Progenitor cell of endocrine pancreas (in vitro differentiated cells): ENCODE data around the gene CTDNEP1. TPM values are rescaled to one million over a fixed set of nuclear protein-coding genes. Genes with fewer than 3 reads are reported as not detected.

Source experiments
- DNase-seq: peaks from one replicate; pipeline ENCODE4 v3.0.0; 2021; ENCODE audit warnings: low spot score; ENCODE audit not compliant: unreplicated experiment
- H3K27ac Mint-ChIP-seq: 2 replicates; pipeline ENCODE4 v1.8.0; 2021; ENCODE audit warnings: mild to moderate bottlenecking, moderate library complexity, mixed read lengths
- H3K27me3 Mint-ChIP-seq: 2 replicates; pipeline ENCODE4 v1.8.0; 2021; ENCODE audit warnings: mixed read lengths
- H3K36me3 Mint-ChIP-seq: 2 replicates; pipeline ENCODE4 v1.8.0; 2022; ENCODE audit warnings: mixed read lengths; ENCODE audit not compliant: insufficient read depth
- H3K4me1 Mint-ChIP-seq: 2 replicates; pipeline ENCODE4 v1.8.0; 2021; ENCODE audit warnings: low read depth, mixed read lengths
- H3K4me3 Mint-ChIP-seq: 2 replicates; pipeline ENCODE4 v1.8.0; 2021; ENCODE audit warnings: low read depth, mild to moderate bottlenecking, moderate library complexity, mixed read lengths
- H3K9me3 Mint-ChIP-seq: 2 replicates; pipeline ENCODE4 v1.8.0; 2021; ENCODE audit warnings: low read depth, mixed read lengths
- CTCF ChIP-seq: fragments of 200-600 bp; sonication (generic); IDR thresholded peaks from one replicate; pipeline ENCODE4 v1.5.0; 2021; ENCODE audit warnings: antibody characterized with exemption, mild to moderate bottlenecking; ENCODE audit not compliant: unreplicated experiment
- total RNA-seq: library from RNA; stranded (reverse); gene quantifications from 2 replicates; pipeline ENCODE4 v1.2.1, GENCODE V29; 2021

The CTDNEP1 gene
- total RNA-seq, 1 donor from 2014 or later = 137 TPM

- no peaks in the 10 kb centered on the region for H3K27me3 Mint-ChIP-seq
- H3K36me3 Mint-ChIP-seq = peaks cover 8% of the 10 kb centered on the region
- no peak for DNase-seq
- no peaks in the 10 kb centered on the region for H3K9me3 Mint-ChIP-seq
- no peak for TF ChIP-seq CTCF
- peaks cover 15% of the 10 kb centered on the region for H3K4me1 Mint-ChIP-seq
- no peak overlapping the region for H3K27ac Mint-ChIP-seq
- H3K4me3 Mint-ChIP-seq = no peak overlapping the region
These were observed 22.6 kb downstream of the CTDNEP1 start for GRCh38 chr17:7228920-7229319.

- peaks cover 13% of the 10 kb centered on the region for H3K36me3 Mint-ChIP-seq
- H3K4me1 Mint-ChIP-seq = peaks cover 2% of the 10 kb centered on the region
- no peak for DNase-seq
- TF ChIP-seq CTCF = no peak
- no peak overlapping the region for H3K4me3 Mint-ChIP-seq
- no peak overlapping the region for H3K27ac Mint-ChIP-seq
- H3K27me3 Mint-ChIP-seq = no peaks in the 10 kb centered on the region
- no peaks in the 10 kb centered on the region for H3K9me3 Mint-ChIP-seq
These were observed 24.5 kb downstream of the CTDNEP1 start for GRCh38 chr17:7226721-7227710.

- Mint-ChIP-seq H3K9me3 (no peaks in the 10 kb centered on the region), H3K4me3 (no peak overlapping the region), H3K27me3 (no peaks in the 10 kb centered on the region), H3K27ac (no peak overlapping the region), H3K36me3 (peaks cover 12% of the 10 kb centered on the region), H3K4me1 (peaks cover 5% of the 10 kb centered on the region)
- DNase-seq = no peak
- no peak for TF ChIP-seq CTCF
These were observed 25.7 kb downstream of the CTDNEP1 start for GRCh38 chr17:7225711-7226331.

GRCh38 chr17:7224661-7225111 lies 26.8 kb downstream of the CTDNEP1 start:
- no peak for TF ChIP-seq CTCF
- DNase-seq = no peak
- H3K36me3 Mint-ChIP-seq = peaks cover 12% of the 10 kb centered on the region
- no peaks in the 10 kb centered on the region for H3K9me3 Mint-ChIP-seq
- no peak overlapping the region for H3K4me3 Mint-ChIP-seq
- H3K4me1 Mint-ChIP-seq = peaks cover 11% of the 10 kb centered on the region
- H3K27me3 Mint-ChIP-seq = no peaks in the 10 kb centered on the region
- H3K27ac Mint-ChIP-seq = no peak overlapping the region

- no peak overlapping the region for H3K27ac Mint-ChIP-seq
- H3K27me3 Mint-ChIP-seq = no peaks in the 10 kb centered on the region
These were observed 27.4 kb downstream of the CTDNEP1 start for GRCh38 chr17:7224110-7224509.

More at GRCh38 chr17:7224110-7224509, 27.4 kb downstream of the CTDNEP1 start:
- DNase-seq = no peak
- Mint-ChIP-seq H3K36me3 (peaks cover 11% of the 10 kb centered on the region), H3K4me3 (no peak overlapping the region), H3K4me1 (peaks cover 15% of the 10 kb centered on the region), H3K9me3 (no peaks in the 10 kb centered on the region)
- TF ChIP-seq CTCF = no peak
